NT2/D1 (cell line): ENCODE measurements around the gene PJA2.

Experiments
- SUZ12 ChIP-seq: IDR thresholded peaks from 2 replicates; pipeline ENCODE4 v1.6.1; 2011; ENCODE audit not compliant: insufficient read length, insufficient read depth; ENCODE audit errors: extremely low read depth
- YY1 ChIP-seq: IDR thresholded peaks from 2 replicates; pipeline ENCODE4 v1.6.1; 2011; ENCODE audit not compliant: insufficient read length, insufficient read depth
- ZNF274 ChIP-seq: IDR thresholded peaks from 2 replicates; pipeline ENCODE4 v1.6.1; 2011; ENCODE audit warnings: mild to moderate bottlenecking, low read depth, low read length

- TF ChIP-seq SUZ12, result no peak
- TF ChIP-seq ZNF274, result no peak
- TF ChIP-seq YY1, result no peak
These were observed 99.5 kb downstream of the PJA2 start for GRCh38 chr5:109310315-109310714.
